ENCODE data around the gene FRMD4B.
"Not testable (repeated sequence)": the region's sequence is repeated elsewhere in the genome, so short reads cannot be mapped to it uniquely, and the experiment has no call there.

FRMD4B gene

DNA sequence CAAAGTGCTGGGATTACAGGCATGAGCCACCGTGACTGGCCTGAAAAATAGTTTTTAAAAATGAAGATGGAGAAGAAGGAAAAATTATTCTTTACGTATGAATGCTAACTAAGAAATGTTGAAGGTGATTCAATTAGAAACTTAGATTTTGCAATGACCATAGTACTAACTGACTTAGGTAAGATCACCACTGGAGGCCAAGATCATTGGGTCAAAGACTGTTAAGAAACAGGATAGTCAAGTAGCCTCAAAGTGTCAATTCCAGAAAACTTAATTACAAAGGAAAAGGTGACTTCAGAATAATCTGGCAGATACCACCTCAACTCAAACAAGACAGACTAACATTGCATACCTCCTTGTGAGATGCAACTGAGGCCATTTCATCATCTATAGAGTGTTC, 119.3 kb downstream of the FRMD4B start:
- TF ChIP-seq, protein P1, sequence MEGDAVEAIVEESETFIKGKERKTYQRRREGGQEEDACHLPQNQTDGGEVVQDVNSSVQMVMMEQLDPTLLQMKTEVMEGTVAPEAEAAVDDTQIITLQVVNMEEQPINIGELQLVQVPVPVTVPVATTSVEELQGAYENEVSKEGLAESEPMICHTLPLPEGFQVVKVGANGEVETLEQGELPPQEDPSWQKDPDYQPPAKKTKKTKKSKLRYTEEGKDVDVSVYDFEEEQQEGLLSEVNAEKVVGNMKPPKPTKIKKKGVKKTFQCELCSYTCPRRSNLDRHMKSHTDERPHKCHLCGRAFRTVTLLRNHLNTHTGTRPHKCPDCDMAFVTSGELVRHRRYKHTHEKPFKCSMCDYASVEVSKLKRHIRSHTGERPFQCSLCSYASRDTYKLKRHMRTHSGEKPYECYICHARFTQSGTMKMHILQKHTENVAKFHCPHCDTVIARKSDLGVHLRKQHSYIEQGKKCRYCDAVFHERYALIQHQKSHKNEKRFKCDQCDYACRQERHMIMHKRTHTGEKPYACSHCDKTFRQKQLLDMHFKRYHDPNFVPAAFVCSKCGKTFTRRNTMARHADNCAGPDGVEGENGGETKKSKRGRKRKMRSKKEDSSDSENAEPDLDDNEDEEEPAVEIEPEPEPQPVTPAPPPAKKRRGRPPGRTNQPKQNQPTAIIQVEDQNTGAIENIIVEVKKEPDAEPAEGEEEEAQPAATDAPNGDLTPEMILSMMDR (IDR thresholded peaks at IDR 0.05; ENCODE audit: unreplicated experiment in 3 of 3): no peak
- Mint-ChIP-seq H3K4me1 (no peaks in the 10 kb centered on the region), H3K27ac (no peak overlapping the region), H3K4me3 (no peak overlapping the region), H3K9me3 (no peaks in the 10 kb centered on the region), H3K27me3 (ENCODE audit: low read depth) (no peaks in the 10 kb centered on the region), H3K36me3 (ENCODE audit: low read depth) (no peaks in the 10 kb centered on the region)

DNA sequence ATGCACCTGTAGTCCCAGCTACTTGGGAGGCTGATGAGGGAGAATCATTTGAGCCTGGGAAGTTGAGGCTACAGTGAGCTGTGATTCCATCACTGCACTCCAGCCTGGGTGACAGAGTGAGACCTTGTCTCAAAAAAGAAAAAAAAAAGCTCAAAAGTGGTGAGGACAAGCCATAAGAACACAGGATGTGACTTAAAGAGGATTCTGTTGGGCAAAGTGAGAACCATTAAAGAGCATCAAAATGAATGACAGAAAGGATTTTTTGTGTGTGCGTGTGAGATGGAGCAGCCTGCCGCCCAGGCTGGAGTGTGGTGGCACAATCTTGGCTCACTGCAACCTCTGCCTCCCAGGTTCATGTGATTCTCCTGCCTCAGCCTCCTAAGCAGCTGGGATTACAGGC, 119.8 kb downstream of the FRMD4B start:
- H3K36me3 Mint-ChIP-seq (ENCODE audit: low read depth); H3K4me1 Mint-ChIP-seq; H3K9me3 Mint-ChIP-seq; H3K4me3 Mint-ChIP-seq; H3K27ac Mint-ChIP-seq; H3K27me3 Mint-ChIP-seq (ENCODE audit: low read depth): not testable (repeated sequence)

DNA sequence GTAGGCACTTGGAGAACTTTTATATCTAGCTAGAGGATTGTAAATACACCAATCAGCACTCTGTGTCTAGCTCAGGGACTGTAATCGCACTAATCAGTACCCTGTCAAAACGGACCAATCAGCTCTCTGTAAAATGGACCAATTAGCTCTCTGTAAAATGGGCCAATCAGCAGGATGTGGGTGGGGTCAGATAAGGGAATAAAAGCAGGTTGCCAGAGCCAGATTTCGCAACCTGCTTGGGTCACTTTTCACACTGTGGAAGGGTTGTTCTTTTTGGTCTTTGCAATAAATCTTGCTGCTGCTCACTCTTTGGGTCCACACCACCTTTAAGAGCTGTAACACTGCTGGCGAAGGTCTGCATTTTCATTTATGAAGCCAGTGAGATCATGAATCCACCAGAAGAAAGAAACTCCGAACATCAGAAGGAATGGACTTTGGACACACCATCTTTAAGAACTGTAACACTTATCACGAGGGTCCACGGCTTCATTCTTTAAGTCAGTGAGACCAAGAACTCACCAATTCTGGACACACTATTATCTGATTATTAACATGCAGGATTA, 125.0 kb downstream of the FRMD4B start:
- H3K36me3 Mint-ChIP-seq (ENCODE audit: low read depth); H3K4me1 Mint-ChIP-seq; H3K27ac Mint-ChIP-seq; H3K4me3 Mint-ChIP-seq; H3K9me3 Mint-ChIP-seq; H3K27me3 Mint-ChIP-seq (ENCODE audit: low read depth): not testable (repeated sequence)

DNA sequence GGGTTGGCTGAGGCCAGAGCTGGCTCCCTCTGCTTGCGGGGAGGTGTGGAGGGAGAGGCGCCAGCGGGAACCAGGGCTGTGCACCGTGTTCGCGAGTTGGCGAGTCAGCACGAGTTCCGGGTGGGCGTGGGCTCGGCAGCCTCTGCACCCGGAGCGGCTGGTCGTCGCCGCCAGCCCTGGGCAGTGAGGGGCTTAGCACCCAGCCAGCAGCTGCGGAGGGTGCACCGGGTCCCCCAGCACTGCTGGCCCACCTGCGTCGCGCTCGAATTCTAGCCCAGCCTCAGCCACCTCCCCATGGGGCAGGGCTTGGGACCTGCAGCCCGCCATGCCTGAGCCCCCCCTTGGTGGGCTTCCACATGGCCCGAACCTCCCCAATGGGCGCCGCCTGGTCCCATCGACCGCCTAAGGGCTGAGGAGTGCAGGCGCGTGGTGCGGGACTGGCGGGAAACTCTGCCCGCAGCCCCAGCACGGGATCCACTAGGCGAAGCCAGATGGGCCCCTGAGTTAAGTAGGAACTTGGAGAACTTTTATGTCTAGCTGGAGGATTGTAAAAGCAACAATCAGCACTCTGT, 125.6 kb downstream of the FRMD4B start:
- Mint-ChIP-seq H3K9me3 (no peaks in the 10 kb centered on the region), H3K4me1 (no peaks in the 10 kb centered on the region), H3K27ac (no peak overlapping the region), H3K27me3 (ENCODE audit: low read depth) (no peaks in the 10 kb centered on the region), H3K36me3 (ENCODE audit: low read depth) (no peaks in the 10 kb centered on the region), H3K4me3 (no peak overlapping the region)
- TF ChIP-seq, protein P1 (IDR thresholded peaks at IDR 0.05; ENCODE audit: unreplicated experiment in 3 of 3): no peak

DNA sequence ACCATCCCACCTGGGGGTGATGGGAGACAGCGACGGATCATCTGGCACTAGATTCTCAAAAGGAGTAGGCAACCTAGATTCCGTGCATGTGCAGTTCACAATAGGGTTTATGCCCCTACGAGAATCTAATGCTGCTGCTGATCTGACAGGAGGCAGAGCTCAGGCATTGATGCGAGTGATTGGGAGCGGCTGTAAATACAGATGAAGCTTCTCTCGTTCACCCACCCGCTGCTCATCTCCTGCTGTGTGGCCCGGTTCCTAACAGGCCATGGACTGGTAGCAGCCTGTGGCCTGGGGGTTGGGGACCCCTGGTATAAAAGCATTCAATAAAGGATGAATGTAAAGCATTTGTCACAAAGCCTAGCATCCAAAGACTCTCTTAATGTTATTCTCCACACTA, 126.8 kb downstream of the FRMD4B start:
- Mint-ChIP-seq H3K36me3 (ENCODE audit: low read depth) (no peaks in the 10 kb centered on the region), H3K9me3 (no peaks in the 10 kb centered on the region), H3K27ac (no peak overlapping the region), H3K4me3 (no peak overlapping the region), H3K27me3 (ENCODE audit: low read depth) (no peaks in the 10 kb centered on the region), H3K4me1 (no peaks in the 10 kb centered on the region)
- TF ChIP-seq, protein P1 (IDR thresholded peaks at IDR 0.05; ENCODE audit: unreplicated experiment in 3 of 3): no peak

DNA sequence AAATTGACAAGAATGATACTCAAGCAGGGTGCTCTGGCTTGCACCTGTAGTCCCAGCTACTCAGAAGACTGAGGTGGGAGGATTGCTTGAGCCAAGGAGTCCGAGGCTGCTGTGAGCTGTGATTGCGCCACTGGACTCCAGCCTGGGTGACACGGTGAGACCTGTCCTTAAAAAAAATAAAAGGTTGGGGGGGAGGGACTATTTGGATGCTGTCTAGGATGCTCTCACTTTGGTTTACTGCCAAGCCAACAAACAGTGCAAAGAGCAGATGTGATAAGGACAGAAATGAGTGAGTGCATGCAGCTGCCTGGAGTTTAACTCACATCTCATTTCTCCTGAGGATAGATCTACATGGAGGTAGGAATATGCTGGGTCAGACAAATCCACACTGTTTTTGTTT, 130.0 kb downstream of the FRMD4B start:
- Mint-ChIP-seq H3K4me3 (no peak overlapping the region), H3K36me3 (ENCODE audit: low read depth) (no peaks in the 10 kb centered on the region), H3K27me3 (ENCODE audit: low read depth) (no peaks in the 10 kb centered on the region), H3K27ac (no peak overlapping the region), H3K9me3 (no peaks in the 10 kb centered on the region), H3K4me1 (peaks cover 19% of the 10 kb centered on the region)
- TF ChIP-seq, protein P1 (IDR thresholded peaks at IDR 0.05; ENCODE audit: unreplicated experiment in 3 of 3): no peak

DNA sequence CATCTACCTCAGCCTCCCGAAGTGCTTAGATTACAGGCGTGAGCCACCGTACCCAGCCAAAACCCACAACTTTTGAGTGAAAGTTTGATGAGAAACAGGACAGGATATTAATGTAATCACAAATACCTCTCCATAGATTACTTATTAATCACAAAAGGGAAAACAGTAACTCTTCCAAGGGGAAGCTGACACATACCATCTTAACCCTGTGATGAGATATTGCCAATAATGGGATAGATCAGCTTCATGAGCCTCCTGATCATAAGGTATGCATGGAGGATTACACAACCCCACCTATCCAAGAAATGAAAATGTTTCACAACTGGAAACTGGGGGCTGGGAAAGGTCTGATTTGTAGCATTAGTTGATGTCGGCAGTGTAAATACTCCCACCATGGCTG, 131.5 kb downstream of the FRMD4B start:
- no peak overlapping the region for H3K4me3 Mint-ChIP-seq

More for the DNA sequence above, 131.5 kb downstream of the FRMD4B start:
- Mint-ChIP-seq H3K9me3 (no peaks in the 10 kb centered on the region), H3K27me3 (ENCODE audit: low read depth) (no peaks in the 10 kb centered on the region), H3K4me1 (peaks cover 30% of the 10 kb centered on the region), H3K27ac (no peak overlapping the region), H3K36me3 (ENCODE audit: low read depth) (no peaks in the 10 kb centered on the region)
- TF ChIP-seq, protein P1 (IDR thresholded peaks at IDR 0.05; ENCODE audit: unreplicated experiment in 3 of 3): no peak
